OCI-LY7 (cell line): ENCODE results near the gene NALCN. TPM values are rescaled to one million over a fixed set of nuclear protein-coding genes. Genes with fewer than 3 reads are reported as not detected.

ENCODE experiments used
- BruUV-seq: library from RNA; stranded (reverse); fragments of 400-500 nt; replicated peaks from 2 replicates; lab custom pipeline; 2021; lab: Mats Ljungman, UMichigan
- CTCF ChIA-PET: fragments of 300-600 bp; sonication (Branson Sonifier 250); formaldehyde crosslinking; loops from one replicate; lab custom pipeline; 2022; ENCODE audit warnings: antibody characterized with exemption; ENCODE audit not compliant: unreplicated experiment; lab: Charles Lee
- POLR2A ChIA-PET: fragments of 300-600 bp; sonication (Branson Sonifier 250); formaldehyde crosslinking; loops from one replicate; lab custom pipeline; 2022; ENCODE audit warnings: antibody characterized with exemption; lab: Charles Lee
- DNase-seq: peaks from one replicate; pipeline ENCODE4 v3.0.0-alpha.2; 2015; ENCODE audit warnings: low spot score
- H2AFZ ChIP-seq: fragments of 200-600 bp; sonication (generic), shearing (Covaris generic); 2 replicates; pipeline ENCODE4 v1.6.1; 2014; ENCODE audit warnings: mild to moderate bottlenecking, antibody characterized with exemption, low read length, moderate library complexity
- H3K27ac ChIP-seq: fragments of 200-600 bp; sonication (generic); 2 replicates; pipeline ENCODE4 v1.5.1; 2014; ENCODE audit warnings: mixed run types, low read depth, mild to moderate bottlenecking, moderate library complexity, low read length, inconsistent platforms; ENCODE audit not compliant: poor library complexity, severe bottlenecking
- H3K36me3 ChIP-seq: fragments of 200-600 bp; sonication (generic); 2 replicates; pipeline ENCODE4 v1.6.1; 2014; ENCODE audit warnings: mild to moderate bottlenecking, antibody characterized with exemption, low read length, moderate library complexity, mixed read lengths; ENCODE audit not compliant: insufficient read depth
- H3K4me1 ChIP-seq: fragments of 200-600 bp; sonication (generic); 2 replicates; pipeline ENCODE4 v1.5.1; 2014; ENCODE audit warnings: mild to moderate bottlenecking, low read length; ENCODE audit not compliant: insufficient read depth, poor library complexity, severe bottlenecking
- H3K4me2 ChIP-seq: fragments of 200-600 bp; sonication (generic); 2 replicates; pipeline ENCODE4 v1.6.1; 2014; ENCODE audit warnings: mild to moderate bottlenecking, low read length
- H3K4me3 ChIP-seq: fragments of 200-600 bp; sonication (generic); 2 replicates; pipeline ENCODE4 v1.5.1; 2014; ENCODE audit warnings: mild to moderate bottlenecking, low read depth, low read length; ENCODE audit not compliant: poor library complexity, severe bottlenecking
- H3K79me2 ChIP-seq: fragments of 200-600 bp; sonication (generic); 2 replicates; pipeline ENCODE4 v1.6.1; 2016; ENCODE audit warnings: low read depth, mild to moderate bottlenecking, low read length, moderate library complexity, mixed read lengths; ENCODE audit not compliant: insufficient read depth
- H3K9me2 ChIP-seq: fragments of 200-600 bp; sonication (generic); 2 replicates; pipeline ENCODE4 v1.6.1; 2016; ENCODE audit warnings: mild to moderate bottlenecking, low read length, mixed read lengths; ENCODE audit not compliant: insufficient read depth
- H3K9me3 ChIP-seq: fragments of 200-600 bp; sonication (generic); 2 replicates; pipeline ENCODE4 v1.6.1; 2014; ENCODE audit warnings: mild to moderate bottlenecking, mixed run types, low read length, mixed read lengths
- H4K20me1 ChIP-seq: fragments of 200-600 bp; sonication (generic); 2 replicates; pipeline ENCODE4 v1.6.1; 2014; ENCODE audit warnings: mild to moderate bottlenecking, antibody characterized with exemption, low read length, moderate library complexity, mixed read lengths; ENCODE audit not compliant: insufficient read depth
- CTCF ChIP-seq: fragments of 200-600 bp; sonication (generic); conservative IDR thresholded peaks from 2 replicates; pipeline ENCODE4 v1.5.1; 2014; ENCODE audit warnings: mild to moderate bottlenecking, antibody characterized with exemption, low read length, moderate library complexity, mixed read lengths
- EZH2phosphoT487 ChIP-seq: fragments of 200-600 bp; sonication (generic); IDR thresholded peaks from 2 replicates; pipeline ENCODE4 v1.6.1; 2018; ENCODE audit warnings: low read depth, borderline replicate concordance, mild to moderate bottlenecking, mixed run types, antibody characterized with exemption, low read length, moderate library complexity, mixed read lengths
- intact Hi-C: fragments of 100-400 bp; cut with micrococcal nuclease; formaldehyde crosslinking; loops from one replicate; pipeline ENCODE4 v1.10.0; 2022; ENCODE audit not compliant: unreplicated experiment
- total RNA-seq, 2 experiments: library from RNA; depleted of rRNA in 1 of 2; stranded (reverse); fragments of >200 nt in 1 of 2; shearing (Covaris generic) in 1 of 2; gene quantifications; 2 replicates each; pipeline ENCODE4 v1.2.3, GENCODE V29; 2014 to 2022

NALCN gene
- total RNA-seq, 2 experiments from 2014 or later: not detected

DNA sequence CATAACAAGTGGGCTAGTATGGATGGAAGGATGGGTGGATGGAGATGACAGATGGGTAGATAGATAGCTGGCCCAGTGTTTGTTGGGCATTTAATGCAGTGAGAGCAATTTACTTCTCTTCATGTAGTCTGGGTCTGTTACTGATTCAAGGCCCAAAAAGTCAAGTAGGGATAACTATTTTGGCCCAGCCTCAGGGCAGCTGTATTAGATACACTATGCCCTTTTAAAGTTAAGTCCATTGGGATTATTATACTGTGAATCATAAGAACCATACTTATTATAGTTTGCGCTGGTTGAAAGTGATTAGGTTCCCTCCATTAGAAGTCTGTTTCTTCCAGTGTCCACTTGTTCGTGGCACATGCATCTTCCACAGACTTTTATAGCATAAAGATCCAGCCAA, 40.9 kb upstream of the NALCN start:
- ChIA-PET CTCF (no interaction called here), POLR2A (no interaction called here)
- Histone ChIP-seq H3K79me2 (no peaks in the 10 kb centered on the region), H3K4me1 (no peaks in the 10 kb centered on the region), H4K20me1 (no peaks in the 10 kb centered on the region), H2AFZ (no peak overlapping the region), H3K9me3 (no peaks in the 10 kb centered on the region), H3K36me3 (no peaks in the 10 kb centered on the region), H3K27ac (no peak overlapping the region), H3K9me2 (no peaks in the 10 kb centered on the region), H3K4me2 (no peak overlapping the region), H3K4me3 (no peak overlapping the region)
- no TSS peak for BruUV-seq
- DNase-seq: no peak
- TF ChIP-seq CTCF (no peak), EZH2phosphoT487 (no peak)
- intact Hi-C loops: no loop called here

GRCh38 chr13:101455863-101456262, 39.6 kb upstream of the NALCN start:
- ChIA-PET CTCF (no interaction called here), POLR2A (no interaction called here)
- Histone ChIP-seq H3K9me2 (no peaks in the 10 kb centered on the region), H3K4me1 (no peaks in the 10 kb centered on the region), H3K79me2 (no peaks in the 10 kb centered on the region), H4K20me1 (no peaks in the 10 kb centered on the region), H3K4me3 (no peak overlapping the region), H3K4me2 (no peak overlapping the region), H3K36me3 (no peaks in the 10 kb centered on the region), H3K9me3 (no peaks in the 10 kb centered on the region), H2AFZ (no peak overlapping the region), H3K27ac (no peak overlapping the region)
- TF ChIP-seq EZH2phosphoT487 (no peak), CTCF (no peak)
- DNase-seq: no peak
- no TSS peak for BruUV-seq
- intact Hi-C loops: no loop called here

GRCh38 chr13:101454767-101455166, 38.5 kb upstream of the NALCN start:
- Histone ChIP-seq H4K20me1 (no peaks in the 10 kb centered on the region), H3K9me3 (no peaks in the 10 kb centered on the region), H3K4me2 (no peak overlapping the region), H3K4me3 (no peak overlapping the region), H3K4me1 (no peaks in the 10 kb centered on the region), H3K9me2 (no peaks in the 10 kb centered on the region), H3K27ac (no peak overlapping the region), H3K79me2 (no peaks in the 10 kb centered on the region), H3K36me3 (no peaks in the 10 kb centered on the region), H2AFZ (no peak overlapping the region)
- TF ChIP-seq EZH2phosphoT487: no peak
- no peak for TF ChIP-seq CTCF
- ChIA-PET POLR2A (no interaction called here), CTCF (no interaction called here)
- intact Hi-C loops: no loop called here
- no TSS peak for BruUV-seq
- DNase-seq: no peak
